Skin epidermis (tissue), 12 donors: ENCODE results near the gene ANKRD13A.

ENCODE experiments used
- H3K27ac ChIP-seq, 21 experiments: fragments of 200-600 bp; sonication (generic) in 11 of 21; one replicate each; pipeline ENCODE4 v1.5.0; 2020; ENCODE audit warnings: mild to moderate bottlenecking in 3 of 21, inconsistent platforms in 2 of 21, moderate library complexity in 2 of 21
- H3K4me3 ChIP-seq, 7 experiments: fragments of 200-600 bp; sonication (generic) in 2 of 7; one replicate each; pipeline ENCODE4 v1.5.0; 2020; ENCODE audit warnings: inconsistent platforms in 2 of 7, mild to moderate bottlenecking in 2 of 7, moderate library complexity in 1 of 7

The ANKRD13A gene

DNA sequence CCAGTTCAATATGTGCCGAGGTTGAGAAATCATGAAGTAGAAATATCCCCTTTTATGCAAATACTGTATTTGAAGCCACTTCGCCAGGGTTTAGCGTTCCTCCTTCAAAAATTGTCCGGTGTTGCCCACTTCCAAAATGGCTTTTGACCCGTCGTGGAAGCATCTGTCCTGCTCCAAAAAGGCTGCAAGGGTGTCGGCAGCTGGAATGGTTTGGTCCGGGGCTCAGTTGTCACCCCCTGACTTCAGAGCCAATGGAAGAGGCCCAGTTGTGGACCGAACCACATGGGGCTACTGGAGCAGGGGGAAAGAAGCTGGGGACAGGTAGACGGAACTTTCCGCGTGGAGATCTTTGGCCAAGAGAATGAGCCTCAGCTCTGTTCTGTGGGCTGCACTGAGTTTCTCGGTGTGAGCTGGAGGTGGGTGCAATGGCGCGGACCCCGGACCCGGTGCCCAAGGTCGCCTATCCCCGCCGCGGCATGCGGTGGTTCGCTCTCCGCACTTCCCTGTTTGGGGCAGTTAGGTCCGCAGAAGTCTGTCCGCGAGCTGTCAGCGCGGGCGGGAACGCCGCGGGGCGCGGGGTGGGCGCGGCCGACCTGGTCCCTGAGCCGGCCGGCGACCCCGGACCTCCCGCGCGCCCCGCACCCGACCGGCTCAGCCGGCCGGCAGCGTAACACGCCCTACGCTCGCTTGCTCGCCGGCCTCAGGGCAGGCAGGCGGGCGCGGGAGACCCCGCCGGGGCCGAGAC lies at the start of gene ANKRD13A:
ANKRD13A (plus strand) TSS at position 527 of the 745 bp plus-strand sequence. CDS start 259 bp downstream, outside the sequence.
- Histone ChIP-seq H3K27ac (peak within 1 kb of the TSS; percentile 69 to 99 (median 94)), H3K4me3 (peak within 1 kb of the TSS; percentile 59 to 99 (median 85))

GRCh38 chr12:109950625-109951024 lies 48.6 kb upstream of the ANKRD13A start:
- no peak overlapping the region for H3K4me3 ChIP-seq
- H3K27ac ChIP-seq, result peak overlapping the region in 2 of 21 experiments; percentile 21 to 43

DNA sequence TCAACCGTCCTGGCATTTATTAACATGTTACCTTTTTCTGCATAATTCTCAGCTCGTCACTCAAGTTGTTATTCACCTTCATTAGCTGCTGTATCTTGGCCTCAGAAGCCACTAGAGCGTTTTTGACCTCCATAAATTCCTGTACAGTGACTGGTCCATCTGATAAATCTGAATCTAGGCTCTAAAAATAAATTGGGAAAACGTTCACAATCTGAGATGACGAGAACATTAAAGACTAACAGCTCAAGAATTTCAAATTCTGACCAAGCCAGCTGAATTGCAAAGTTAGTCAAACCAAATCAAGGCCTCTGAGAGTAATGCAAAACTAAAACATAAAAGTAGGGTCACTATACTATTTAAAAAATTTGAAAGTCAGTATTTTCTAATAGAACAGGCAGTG lies 48.1 kb upstream of the ANKRD13A start:
- Histone ChIP-seq H3K4me3 (no peak overlapping the region), H3K27ac (no peak overlapping the region)

GRCh38 chr12:109951751-109952150 lies 47.5 kb upstream of the ANKRD13A start:
- Histone ChIP-seq H3K27ac (peak overlapping the region in 3 of 21 experiments; percentile 4 to 25 (median 14)), H3K4me3 (no peak overlapping the region)

DNA sequence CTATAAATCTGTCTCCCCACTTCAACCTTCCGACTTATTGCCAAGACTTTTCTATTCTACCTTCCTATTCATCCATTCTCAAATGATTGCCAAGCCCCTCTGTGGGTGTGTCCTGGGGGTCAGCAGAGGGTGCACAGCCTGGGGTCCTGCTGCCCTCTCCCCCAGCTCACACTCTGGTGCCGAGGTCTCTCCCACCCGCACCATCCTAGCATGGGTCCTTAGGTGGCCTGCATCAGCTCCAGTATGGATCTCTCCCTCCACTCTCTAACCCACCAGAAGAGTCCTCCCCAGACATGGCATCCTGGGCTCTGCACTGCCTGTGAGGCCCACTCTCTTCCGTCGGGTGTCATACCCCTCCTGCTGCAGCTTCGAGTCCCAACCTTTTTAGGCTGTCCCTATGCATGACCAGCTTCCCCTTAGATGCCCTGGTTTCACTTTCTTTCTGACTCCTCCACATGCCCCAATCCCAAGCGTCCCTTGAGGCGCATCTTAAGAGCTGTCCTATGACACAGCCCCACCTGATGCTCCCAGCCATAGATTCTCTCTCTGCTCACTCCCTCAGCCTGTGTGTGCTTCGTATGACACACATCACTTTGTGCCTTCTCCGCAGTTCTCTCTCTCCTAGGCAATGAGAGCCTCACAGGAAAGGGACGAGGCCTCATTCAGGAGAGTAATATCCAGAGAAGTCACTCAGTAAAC lies 46.9 kb upstream of the ANKRD13A start:
- Histone ChIP-seq H3K4me3 (no peak overlapping the region), H3K27ac (peak overlapping the region in 2 of 21 experiments; percentile 4 to 14)

DNA sequence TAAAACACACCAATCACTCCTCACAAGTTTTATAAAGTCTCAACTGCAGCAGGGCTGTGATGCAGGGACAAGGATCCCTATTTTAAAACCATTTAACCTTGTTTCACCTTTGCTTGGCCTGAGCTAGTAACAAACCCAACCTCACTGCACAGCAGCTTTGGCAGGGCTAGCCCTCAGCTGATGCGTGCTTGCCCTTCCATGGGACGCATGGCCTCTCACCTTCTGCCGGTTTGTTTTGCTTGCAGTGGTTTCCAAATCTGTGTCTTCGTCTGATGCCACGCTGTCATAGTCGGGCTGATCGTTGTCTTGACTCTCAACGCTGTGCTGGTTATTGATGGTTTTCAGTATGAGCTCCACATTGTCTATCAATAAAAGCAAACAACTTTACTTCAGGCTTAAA lies 46.4 kb upstream of the ANKRD13A start:
- no peak overlapping the region for H3K4me3 ChIP-seq
- H3K27ac ChIP-seq, result no peak overlapping the region

- no peak overlapping the region for H3K27ac ChIP-seq
- no peak overlapping the region for H3K4me3 ChIP-seq
These were observed 45.6 kb upstream of the ANKRD13A start for GRCh38 chr12:109953656-109954055.

DNA sequence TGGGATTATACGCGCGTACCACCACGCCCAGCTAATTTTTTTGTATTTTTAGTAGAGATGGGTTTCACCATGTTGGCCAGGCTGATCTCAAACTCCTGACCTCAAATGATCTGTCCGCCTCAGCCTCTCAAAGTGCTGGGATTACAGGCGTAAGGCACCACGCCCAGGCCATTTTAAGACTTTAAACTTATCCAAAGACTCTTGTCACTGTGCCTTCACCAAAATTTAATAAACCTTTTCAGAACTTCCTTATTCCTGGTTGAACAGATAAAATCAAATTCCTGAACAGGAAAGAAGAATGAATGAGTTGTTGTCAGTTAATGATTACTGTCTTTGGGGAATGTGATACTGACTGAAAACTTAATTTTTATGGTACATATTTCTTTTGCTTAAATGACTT lies 40.9 kb upstream of the ANKRD13A start:
- no peak overlapping the region for H3K27ac ChIP-seq

GRCh38 chr12:109959411-109960093 lies 39.7 kb upstream of the ANKRD13A start:
- no peak overlapping the region for H3K4me3 ChIP-seq
- H3K27ac ChIP-seq, result no peak overlapping the region

More for the DNA sequence above, 40.9 kb upstream of the ANKRD13A start:
- H3K4me3 ChIP-seq, result no peak overlapping the region

DNA sequence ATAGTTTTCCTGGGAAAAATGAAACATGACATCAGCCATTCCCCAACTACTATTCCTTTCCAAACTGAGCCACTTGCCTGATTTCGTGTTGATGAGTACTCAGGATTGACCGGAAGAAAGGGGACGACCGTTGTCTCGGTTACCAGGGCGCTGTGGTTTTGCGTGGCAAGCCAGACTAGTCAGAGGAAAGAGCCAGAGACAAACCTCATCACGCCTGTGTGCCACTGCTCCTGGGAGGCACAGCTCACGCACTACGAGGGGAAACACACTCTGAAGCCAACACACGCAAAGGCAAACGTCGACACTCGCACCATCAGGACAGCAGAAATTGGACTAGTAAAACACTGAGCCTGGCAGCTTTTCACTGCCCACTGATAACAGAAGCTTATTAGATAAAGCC lies 38.0 kb upstream of the ANKRD13A start:
- Histone ChIP-seq H3K4me3 (no peak overlapping the region), H3K27ac (no peak overlapping the region)

GRCh38 chr12:109961612-109962011 lies 37.6 kb upstream of the ANKRD13A start:
- no peak overlapping the region for H3K4me3 ChIP-seq
- H3K27ac ChIP-seq, result no peak overlapping the region

GRCh38 chr12:109962398-109962797 lies 36.8 kb upstream of the ANKRD13A start:
- Histone ChIP-seq H3K4me3 (no peak overlapping the region), H3K27ac (no peak overlapping the region)

DNA sequence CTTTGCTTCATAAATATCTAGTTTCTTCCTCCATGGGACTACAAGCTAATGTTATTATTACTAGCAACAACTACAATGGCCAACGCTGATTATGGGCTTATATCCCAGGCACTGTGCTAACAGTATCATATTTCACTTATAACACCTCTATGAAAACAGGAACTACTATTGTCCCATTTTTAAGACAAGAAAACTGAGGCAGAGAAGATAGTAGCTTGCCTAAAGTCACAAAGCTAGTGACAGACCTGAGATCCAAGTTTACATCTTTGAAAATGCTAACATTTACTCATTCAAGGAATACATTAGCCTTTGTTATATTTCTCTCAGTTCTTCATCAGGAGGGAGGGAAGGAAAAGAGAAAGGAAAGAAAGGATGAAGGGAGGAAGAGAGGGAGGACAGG lies 35.9 kb upstream of the ANKRD13A start:
- H3K27ac ChIP-seq, result no peak overlapping the region
- no peak overlapping the region for H3K4me3 ChIP-seq

GRCh38 chr12:109963743-109964429 lies 35.3 kb upstream of the ANKRD13A start:
- H3K27ac ChIP-seq, result no peak overlapping the region
- no peak overlapping the region for H3K4me3 ChIP-seq

- Histone ChIP-seq H3K27ac (no peak overlapping the region), H3K4me3 (no peak overlapping the region)
These were observed 32.7 kb upstream of the ANKRD13A start for GRCh38 chr12:109966546-109966945.

DNA sequence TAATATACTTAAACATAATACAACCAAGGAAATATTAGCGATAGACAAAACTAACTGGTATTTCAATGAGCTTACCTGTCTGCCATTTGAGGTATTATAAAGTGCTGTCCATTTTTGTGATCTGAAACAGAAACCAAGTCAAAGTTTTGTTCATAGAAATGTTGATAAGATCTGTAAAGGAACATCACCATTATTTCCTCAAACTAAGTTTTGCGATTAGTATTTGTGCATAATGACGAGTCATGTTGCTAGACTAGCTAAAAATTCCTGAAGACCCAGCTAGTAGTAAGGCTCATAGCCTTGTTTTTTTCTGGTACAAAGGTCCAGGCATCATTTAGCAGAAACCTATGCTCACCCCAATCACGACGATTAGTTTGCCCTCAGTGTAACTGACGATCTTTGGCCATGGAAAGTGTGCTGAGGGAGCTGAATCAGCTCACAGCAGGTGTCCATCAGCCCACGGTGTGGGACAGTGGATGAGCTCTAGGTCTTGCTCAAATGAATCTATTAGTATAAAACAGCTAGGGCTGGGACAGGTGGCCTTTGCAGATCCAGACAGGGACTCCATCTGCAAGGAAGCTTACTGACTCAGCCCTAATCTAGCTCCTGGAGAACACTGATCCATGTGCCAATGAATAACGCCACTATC lies 31.7 kb upstream of the ANKRD13A start:
- Histone ChIP-seq H3K4me3 (no peak overlapping the region), H3K27ac (peak overlapping the region in 5 of 21 experiments; percentile 8 to 73 (median 28))

GRCh38 chr12:109968032-109968420 lies 31.2 kb upstream of the ANKRD13A start:
- peak overlapping the region in 5 of 21 experiments; percentile 8 to 73 (median 28) for H3K27ac ChIP-seq
- H3K4me3 ChIP-seq, result no peak overlapping the region

DNA sequence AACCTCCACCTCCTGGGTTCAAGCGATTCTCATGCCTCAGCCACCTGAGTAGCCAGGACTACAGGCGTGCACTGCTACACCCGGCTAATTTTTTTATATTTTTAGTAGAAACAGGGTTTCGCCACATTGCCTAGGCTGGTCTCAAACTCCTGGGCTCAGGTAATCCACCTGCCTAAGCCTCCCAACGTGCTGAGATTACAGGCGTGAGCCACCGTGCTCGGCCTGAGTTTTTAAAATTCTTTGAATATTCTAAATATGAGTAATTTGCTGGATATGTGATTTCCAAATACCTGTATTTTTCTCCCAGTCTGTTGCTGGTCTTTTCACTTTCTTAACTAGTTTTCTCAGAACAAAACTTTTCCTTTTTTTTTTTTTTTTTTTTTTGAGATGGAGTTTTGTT lies 30.4 kb upstream of the ANKRD13A start:
- H3K27ac ChIP-seq, result peak overlapping the region in 2 of 21 experiments; percentile 13 to 73
- H3K4me3 ChIP-seq, result no peak overlapping the region

DNA sequence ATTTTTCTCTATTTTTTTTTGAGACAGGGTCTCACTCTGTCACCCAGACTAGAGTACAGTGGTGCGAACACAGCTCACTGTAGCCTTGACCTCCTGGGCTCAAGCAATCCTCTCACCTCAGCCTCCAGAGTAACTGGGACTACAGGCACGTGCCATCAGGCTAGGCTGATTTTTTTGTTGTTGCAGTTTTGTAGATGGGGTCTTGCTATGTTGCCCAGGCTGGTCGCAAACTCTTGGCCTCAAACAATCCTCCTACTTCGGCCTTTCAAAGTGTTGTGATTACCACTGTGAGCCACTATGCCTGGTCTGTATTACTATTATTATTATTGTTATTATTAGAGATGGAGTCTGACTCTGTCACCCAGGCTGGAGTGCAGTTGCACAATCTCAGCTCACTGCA lies 26.4 kb upstream of the ANKRD13A start:
- Histone ChIP-seq H3K27ac (no peak overlapping the region), H3K4me3 (no peak overlapping the region)
